DND-41 (cell line): ENCODE data around the gene CSAD.

Experiments used
- ATAC-seq: fragments of 200-7000 bp; cut with Tn5 transposase; 3 replicates; pipeline ENCODE4 v1.9.1; 2021; ENCODE audit warnings: low read depth; ENCODE audit not compliant: insufficient read depth
- DNase-seq: peaks from one replicate; pipeline ENCODE4 v3.0.0-alpha.2; 2020
- H2AFZ ChIP-seq: 2 replicates; pipeline ENCODE4 v1.6.0; 2012; ENCODE audit warnings: low read depth, low read length
- H3K27ac ChIP-seq: 2 replicates; pipeline ENCODE4 v1.5.1; 2012; ENCODE audit warnings: low read length, inconsistent platforms
- H3K27me3 ChIP-seq: fragments of 200-600 bp; sonication (generic); 2 replicates; pipeline ENCODE4 v1.6.0; 2012; ENCODE audit warnings: low read length, mild to moderate bottlenecking, inconsistent platforms; ENCODE audit not compliant: insufficient read depth, poor library complexity
- H3K36me3 ChIP-seq: 2 replicates; pipeline ENCODE4 v1.5.1; 2012; ENCODE audit warnings: low read length, inconsistent platforms; ENCODE audit not compliant: insufficient read depth
- H3K4me1 ChIP-seq: 2 replicates; pipeline ENCODE4 v1.5.1; 2012; ENCODE audit warnings: mild to moderate bottlenecking, low read length; ENCODE audit not compliant: insufficient read depth
- H3K4me2 ChIP-seq: 2 replicates; pipeline ENCODE4 v1.6.0; 2012; ENCODE audit warnings: mild to moderate bottlenecking, moderate library complexity, low read length, inconsistent platforms; ENCODE audit not compliant: insufficient read depth
- H3K4me3 ChIP-seq, 2 experiments: fragments of 200-600 bp in 1 of 2; shearing (Covaris generic) in 1 of 2; 2 replicates each; pipeline ENCODE4 v1.5.1; 2012 to 2016; ENCODE audit warnings: inconsistent platforms in 2 of 2, low read length in 2 of 2, mild to moderate bottlenecking in 2 of 2, low read depth in 1 of 2, moderate library complexity in 1 of 2
- H3K79me2 ChIP-seq: 2 replicates; pipeline ENCODE4 v1.6.0; 2012; ENCODE audit warnings: low read length, inconsistent platforms; ENCODE audit not compliant: insufficient read depth
- H3K9ac ChIP-seq: 2 replicates; pipeline ENCODE4 v1.6.0; 2012; ENCODE audit warnings: low read depth, mild to moderate bottlenecking, inconsistent platforms, low read length, moderate library complexity
- H3K9me3 ChIP-seq: 2 replicates; pipeline ENCODE4 v1.5.1; 2012; ENCODE audit warnings: low read length, moderate library complexity, mild to moderate bottlenecking, inconsistent platforms; ENCODE audit not compliant: insufficient read depth, severe bottlenecking
- H4K20me1 ChIP-seq: 2 replicates; pipeline ENCODE4 v1.6.0; 2012; ENCODE audit warnings: low read length; ENCODE audit not compliant: insufficient read depth
- EZH2 ChIP-seq: IDR thresholded peaks from 3 replicates; pipeline ENCODE4 v1.6.1; 2012; ENCODE audit warnings: borderline replicate concordance, low read depth, mild to moderate bottlenecking, moderate library complexity, low read length, inconsistent platforms; ENCODE audit not compliant: severe bottlenecking
- TF ChIP-seq, protein P1 (sequence below): IDR thresholded peaks from 2 replicates; pipeline ENCODE4 v1.5.1; 2012; ENCODE audit warnings: borderline replicate concordance, low read length, moderate library complexity, mild to moderate bottlenecking; ENCODE audit not compliant: poor library complexity, severe bottlenecking; ENCODE audit errors: extremely low read depth

Gene CSAD

DNA sequence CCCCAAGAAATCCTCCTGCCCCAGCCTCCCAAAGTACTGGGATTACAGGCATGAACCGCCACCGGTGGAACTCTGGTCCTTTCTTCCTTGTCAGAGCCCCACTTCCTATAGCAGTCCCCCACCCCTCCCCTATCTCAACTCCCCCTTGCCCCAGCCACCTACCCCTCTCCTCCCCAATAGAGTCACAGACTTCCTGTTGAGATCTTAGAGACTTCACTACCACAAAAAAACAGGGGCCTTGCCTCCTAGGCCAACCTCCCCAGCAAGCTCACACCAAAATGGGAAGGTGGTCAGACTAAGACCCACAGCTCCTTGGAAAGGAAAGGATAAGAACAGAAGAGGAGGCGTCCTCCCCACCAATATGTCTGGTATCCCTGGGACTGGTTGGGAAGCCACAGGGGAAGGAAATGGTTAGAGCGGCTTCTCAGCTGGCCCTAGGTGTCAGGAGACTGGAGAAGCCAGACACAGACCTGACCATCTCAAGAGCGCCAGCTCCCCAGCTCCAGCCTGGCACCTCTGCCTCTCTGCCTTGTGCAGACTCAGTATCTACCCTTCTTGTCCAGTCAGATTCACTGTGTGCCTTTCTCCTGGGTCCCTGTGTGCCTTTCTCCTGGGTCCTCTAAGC lies 17.9 kb upstream of the CSAD start:
- ATAC-seq (peak; percentile 40; the same call in 1 of the 3 replicates), DNase-seq (no peak)
- no peaks in the 10 kb centered on the region for H3K79me2 ChIP-seq
- H3K9ac ChIP-seq, result no peak overlapping the region
- TF ChIP-seq EZH2, result no peak
- TF ChIP-seq, protein P1, sequence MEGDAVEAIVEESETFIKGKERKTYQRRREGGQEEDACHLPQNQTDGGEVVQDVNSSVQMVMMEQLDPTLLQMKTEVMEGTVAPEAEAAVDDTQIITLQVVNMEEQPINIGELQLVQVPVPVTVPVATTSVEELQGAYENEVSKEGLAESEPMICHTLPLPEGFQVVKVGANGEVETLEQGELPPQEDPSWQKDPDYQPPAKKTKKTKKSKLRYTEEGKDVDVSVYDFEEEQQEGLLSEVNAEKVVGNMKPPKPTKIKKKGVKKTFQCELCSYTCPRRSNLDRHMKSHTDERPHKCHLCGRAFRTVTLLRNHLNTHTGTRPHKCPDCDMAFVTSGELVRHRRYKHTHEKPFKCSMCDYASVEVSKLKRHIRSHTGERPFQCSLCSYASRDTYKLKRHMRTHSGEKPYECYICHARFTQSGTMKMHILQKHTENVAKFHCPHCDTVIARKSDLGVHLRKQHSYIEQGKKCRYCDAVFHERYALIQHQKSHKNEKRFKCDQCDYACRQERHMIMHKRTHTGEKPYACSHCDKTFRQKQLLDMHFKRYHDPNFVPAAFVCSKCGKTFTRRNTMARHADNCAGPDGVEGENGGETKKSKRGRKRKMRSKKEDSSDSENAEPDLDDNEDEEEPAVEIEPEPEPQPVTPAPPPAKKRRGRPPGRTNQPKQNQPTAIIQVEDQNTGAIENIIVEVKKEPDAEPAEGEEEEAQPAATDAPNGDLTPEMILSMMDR, result no peak
- no peak overlapping the region for H2AFZ ChIP-seq
- no peaks in the 10 kb centered on the region for H3K9me3 ChIP-seq
- no peaks in the 10 kb centered on the region for H3K27me3 ChIP-seq
- H4K20me1 ChIP-seq, result no peaks in the 10 kb centered on the region
- no peak overlapping the region for H3K4me3 ChIP-seq
- no peaks in the 10 kb centered on the region for H3K36me3 ChIP-seq
- H3K4me1 ChIP-seq, result peaks cover 5% of the 10 kb centered on the region; the same call in 1 of the 2 replicates
- H3K27ac ChIP-seq, result no peak overlapping the region
- no peak overlapping the region for H3K4me2 ChIP-seq

DNA sequence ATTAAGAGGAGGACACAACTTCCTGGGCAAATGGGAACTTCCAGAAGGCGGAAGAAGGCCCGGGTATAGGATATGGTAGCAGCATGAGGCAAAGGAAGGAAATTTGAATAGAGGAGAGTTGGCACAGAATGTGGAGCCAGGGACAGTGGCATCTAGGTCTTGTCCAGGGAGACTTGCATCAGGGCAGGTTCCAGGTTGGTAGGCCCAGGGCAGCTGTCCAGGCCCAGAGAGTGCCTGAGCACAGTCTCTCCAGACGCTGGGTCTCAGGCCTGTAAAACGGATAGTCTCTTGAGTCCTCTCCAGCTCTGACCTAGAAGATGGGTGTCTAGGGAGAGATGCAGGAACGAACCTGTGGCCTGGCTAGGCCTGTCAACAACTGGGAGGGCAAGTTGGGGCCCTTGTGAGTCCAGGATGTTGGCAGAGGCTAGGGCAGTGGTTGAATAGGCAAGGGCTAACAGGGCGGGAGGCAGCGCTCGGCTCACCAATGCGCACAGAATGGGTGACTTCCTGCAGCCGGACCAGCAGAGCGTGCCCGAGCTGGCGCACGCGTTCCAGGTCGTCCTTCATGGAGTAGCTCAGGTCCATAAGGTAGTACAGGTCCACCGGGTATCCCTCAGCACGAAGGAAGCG lies 16.4 kb upstream of the CSAD start:
- H3K4me1 ChIP-seq, result peaks cover 5% of the 10 kb centered on the region; the same call in 1 of the 2 replicates
- TF ChIP-seq EZH2, result no peak
- TF ChIP-seq, protein P1, result no peak
- H2AFZ ChIP-seq, result no peak overlapping the region
- ATAC-seq (no peak), DNase-seq (no peak)
- H3K27ac ChIP-seq, result no peak overlapping the region
- no peaks in the 10 kb centered on the region for H4K20me1 ChIP-seq
- no peak overlapping the region for H3K4me2 ChIP-seq
- no peaks in the 10 kb centered on the region for H3K79me2 ChIP-seq
- no peak overlapping the region for H3K4me3 ChIP-seq
- H3K9me3 ChIP-seq, result no peaks in the 10 kb centered on the region
- no peaks in the 10 kb centered on the region for H3K27me3 ChIP-seq
- no peak overlapping the region for H3K9ac ChIP-seq
- no peaks in the 10 kb centered on the region for H3K36me3 ChIP-seq

DNA sequence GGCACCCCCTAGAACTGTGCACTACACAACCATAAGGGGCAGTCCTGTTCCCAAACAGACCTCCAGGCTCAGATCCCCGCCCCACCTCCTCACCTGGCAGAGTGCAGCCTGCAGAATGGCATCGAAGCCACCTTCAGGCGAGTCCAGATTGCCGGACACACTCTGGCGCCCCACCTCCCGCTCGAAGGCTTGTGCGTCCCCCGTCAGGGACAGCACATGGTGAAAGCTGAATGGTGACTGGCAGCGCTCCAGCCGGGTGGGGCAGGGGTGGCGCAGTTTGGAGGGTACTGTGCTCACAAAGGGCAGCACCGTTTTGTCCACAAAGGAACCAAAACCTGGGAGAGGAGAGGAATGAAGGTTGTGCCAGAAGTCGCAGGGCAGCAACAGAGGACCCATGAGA lies 15.8 kb upstream of the CSAD start:
- no peak overlapping the region for H3K9ac ChIP-seq
- no peak overlapping the region for H3K4me2 ChIP-seq
- ATAC-seq (no peak), DNase-seq (no peak)
- no peaks in the 10 kb centered on the region for H3K27me3 ChIP-seq
- no peak overlapping the region for H3K4me3 ChIP-seq
- H4K20me1 ChIP-seq, result no peaks in the 10 kb centered on the region
- no peak overlapping the region for H2AFZ ChIP-seq
- no peak for TF ChIP-seq EZH2
- TF ChIP-seq, protein P1, result no peak
- no peak overlapping the region for H3K27ac ChIP-seq
- H3K9me3 ChIP-seq, result no peaks in the 10 kb centered on the region
- H3K4me1 ChIP-seq, result peaks cover 5% of the 10 kb centered on the region; the same call in 1 of the 2 replicates
- no peaks in the 10 kb centered on the region for H3K79me2 ChIP-seq
- H3K36me3 ChIP-seq, result 0 out of 2 replicates have a peak, but pooled peaks cover 3% of the 10 kb centered on the region
